Thoracic aorta (tissue), 2 donors: ENCODE measurements around the gene MORN1. TPM values are rescaled to one million over a fixed set of nuclear protein-coding genes. Genes with fewer than 3 reads are reported as not detected.
A peak's percentile ranks its signal among the peaks of the same experiment; 100 is the strongest.

Experiments
- ATAC-seq: fragments of 150-250 bp; one replicate; pipeline ENCODE4 v1.8.0; 2017; ENCODE audit warnings: low read depth; ENCODE audit not compliant: insufficient number of reproducible peaks, low FRiP score
- DNase-seq: peaks from one replicate; pipeline ENCODE4 v3.0.0-alpha.2; 2020; ENCODE audit warnings: low spot score
- H3K27ac ChIP-seq, 2 donors: fragments of 200-600 bp; sonication (generic); 1 replicate in 1 of 2; 2 replicates in 1 of 2; pipeline ENCODE4 v1.5.1; 2016; ENCODE audit warnings: mild to moderate bottlenecking in 2 of 2, moderate library complexity in 2 of 2
- H3K27me3 ChIP-seq: fragments of 200-600 bp; sonication (generic); replicated peaks from 2 replicates; pipeline ENCODE4 v1.6.0; 2016; ENCODE audit warnings: mild to moderate bottlenecking; ENCODE audit not compliant: insufficient read depth
- H3K36me3 ChIP-seq: fragments of 200-600 bp; sonication (generic); one replicate; pipeline ENCODE4 v1.5.1; 2016
- H3K4me1 ChIP-seq, 2 donors: fragments of 200-600 bp; sonication (generic); 1 replicate in 1 of 2; 2 replicates in 1 of 2; pipeline versions ENCODE4 v1.5.1 to v1.6.0; 2016; ENCODE audit warnings: low read depth in 2 of 2, mild to moderate bottlenecking in 1 of 2; ENCODE audit not compliant: control insufficient read depth in 1 of 2
- H3K4me3 ChIP-seq: fragments of 200-600 bp; sonication (generic); 2 replicates; pipeline ENCODE4 v1.5.1; 2016; ENCODE audit warnings: mild to moderate bottlenecking
- H3K9me3 ChIP-seq: fragments of 200-600 bp; sonication (generic); 2 replicates; pipeline ENCODE4 v1.5.1; 2016
- total RNA-seq, 2 donors: library from RNA; depleted of rRNA; stranded (reverse); fragments of >200 nt; gene quantifications; one replicate each; pipeline versions ENCODE4 v1.1.0 to v1.2.3, GENCODE V29; 2016
- TF ChIP-seq, protein P1 (sequence below): fragments of 200-600 bp; sonication (generic); IDR thresholded peaks from one replicate; pipeline ENCODE4 v1.5.1; 2019; ENCODE audit warnings: antibody characterized with exemption

The MORN1 gene
- total RNA-seq, 2 donors from 2014 or later = 7.1 to 13.8 TPM

DNA sequence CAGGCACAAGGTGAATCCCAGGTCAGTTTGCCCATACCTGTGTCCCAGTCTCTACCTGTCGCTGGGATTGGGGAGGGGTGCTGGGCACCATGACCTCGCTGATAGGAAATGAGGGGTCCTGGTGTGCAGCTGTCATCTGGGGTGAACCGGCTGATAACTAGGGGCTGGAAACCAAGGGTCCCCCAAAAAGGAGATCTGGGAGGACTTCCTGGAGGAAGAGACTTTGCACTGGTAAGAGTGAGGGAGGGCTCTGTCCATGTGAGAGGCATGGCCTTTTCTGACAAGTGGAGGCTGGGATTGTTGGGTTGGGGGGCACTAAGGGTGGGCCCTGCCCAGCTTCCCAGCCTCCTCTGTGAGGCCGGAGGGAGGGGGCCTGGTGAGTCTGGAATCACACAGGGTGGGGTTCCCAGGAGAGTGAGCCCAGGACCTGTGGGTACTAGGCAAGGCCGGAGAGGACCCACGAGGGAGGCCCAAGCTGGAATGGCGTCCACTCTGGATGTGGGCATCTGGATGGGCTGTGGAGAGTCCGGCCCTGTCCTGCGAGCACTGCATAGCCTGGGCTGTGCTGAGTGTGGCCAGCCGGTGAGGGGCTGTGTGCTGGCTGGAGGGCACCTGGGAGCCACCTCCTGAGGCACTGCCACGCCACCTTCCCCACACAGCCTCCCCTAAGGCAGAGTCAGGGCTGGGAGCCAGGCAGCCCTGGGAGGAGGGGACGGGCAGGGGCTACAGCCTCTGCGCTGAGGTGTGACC is 25.9 kb upstream of the MORN1 start:
- Histone ChIP-seq H3K4me1 (peaks cover 13 to 20% of the 10 kb centered on the region in 2 donors), H3K4me3 (no peak overlapping the region), H3K9me3 (peaks cover under 1% of the 10 kb centered on the region), H3K27me3 (no peaks in the 10 kb centered on the region), H3K27ac (no peak overlapping the region), H3K36me3 (no peaks in the 10 kb centered on the region)
- ATAC-seq (no peak), DNase-seq (no peak)
- TF ChIP-seq, protein P1, sequence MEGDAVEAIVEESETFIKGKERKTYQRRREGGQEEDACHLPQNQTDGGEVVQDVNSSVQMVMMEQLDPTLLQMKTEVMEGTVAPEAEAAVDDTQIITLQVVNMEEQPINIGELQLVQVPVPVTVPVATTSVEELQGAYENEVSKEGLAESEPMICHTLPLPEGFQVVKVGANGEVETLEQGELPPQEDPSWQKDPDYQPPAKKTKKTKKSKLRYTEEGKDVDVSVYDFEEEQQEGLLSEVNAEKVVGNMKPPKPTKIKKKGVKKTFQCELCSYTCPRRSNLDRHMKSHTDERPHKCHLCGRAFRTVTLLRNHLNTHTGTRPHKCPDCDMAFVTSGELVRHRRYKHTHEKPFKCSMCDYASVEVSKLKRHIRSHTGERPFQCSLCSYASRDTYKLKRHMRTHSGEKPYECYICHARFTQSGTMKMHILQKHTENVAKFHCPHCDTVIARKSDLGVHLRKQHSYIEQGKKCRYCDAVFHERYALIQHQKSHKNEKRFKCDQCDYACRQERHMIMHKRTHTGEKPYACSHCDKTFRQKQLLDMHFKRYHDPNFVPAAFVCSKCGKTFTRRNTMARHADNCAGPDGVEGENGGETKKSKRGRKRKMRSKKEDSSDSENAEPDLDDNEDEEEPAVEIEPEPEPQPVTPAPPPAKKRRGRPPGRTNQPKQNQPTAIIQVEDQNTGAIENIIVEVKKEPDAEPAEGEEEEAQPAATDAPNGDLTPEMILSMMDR = no peak

DNA sequence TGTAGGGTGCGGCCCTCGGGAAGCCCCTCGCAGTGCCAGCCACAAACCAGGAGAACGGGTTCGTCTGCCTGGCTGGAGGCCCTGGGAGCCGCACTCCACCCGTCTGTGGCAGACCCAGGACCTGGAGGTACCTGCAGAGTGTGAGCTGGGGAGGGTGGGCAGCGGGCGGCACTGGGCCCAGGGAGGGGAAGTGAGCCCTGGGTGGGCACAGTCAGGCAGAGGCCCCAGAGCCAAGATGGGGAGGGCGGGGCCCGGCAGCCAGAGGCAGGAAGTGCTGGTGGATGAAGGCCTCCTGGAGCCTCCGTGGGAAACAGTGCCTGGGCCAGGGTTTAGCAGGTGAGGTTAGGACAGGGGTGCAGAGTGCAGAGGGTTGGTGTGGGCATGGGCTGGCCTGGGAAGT is 25.0 kb upstream of the MORN1 start:
- no peak overlapping the region for H3K27ac ChIP-seq
- no peaks in the 10 kb centered on the region for H3K9me3 ChIP-seq
- no peaks in the 10 kb centered on the region for H3K27me3 ChIP-seq
- ATAC-seq = no peak
- TF ChIP-seq, protein P1 = no peak
- H3K4me3 ChIP-seq = no peak overlapping the region
- H3K36me3 ChIP-seq = no peaks in the 10 kb centered on the region
- no peak for DNase-seq
- peaks cover 13 to 27% of the 10 kb centered on the region in 2 donors for H3K4me1 ChIP-seq

DNA sequence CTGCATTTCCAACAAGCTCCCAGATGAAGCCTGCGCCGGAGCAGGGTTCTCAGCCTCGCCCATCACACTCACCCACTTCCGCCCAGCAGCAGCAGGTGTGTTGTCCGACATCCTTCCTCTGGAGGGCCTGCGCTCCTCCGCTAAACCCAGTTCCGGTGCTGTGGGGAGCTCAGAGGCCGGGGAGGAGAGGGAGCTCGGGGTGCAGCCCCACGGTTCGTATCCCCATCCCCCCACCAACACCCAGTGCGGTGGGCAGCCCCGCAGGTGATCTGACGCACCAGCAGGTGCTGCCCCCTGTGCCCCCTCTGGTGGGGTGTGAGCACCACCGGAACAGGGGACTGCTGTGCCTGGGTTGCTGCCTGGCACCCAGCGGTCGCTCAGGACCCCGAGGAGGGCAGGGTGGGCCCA is 24.5 kb upstream of the MORN1 start:
- H3K36me3 ChIP-seq = no peaks in the 10 kb centered on the region
- H3K9me3 ChIP-seq = no peaks in the 10 kb centered on the region
- peaks cover 13 to 28% of the 10 kb centered on the region in 2 donors for H3K4me1 ChIP-seq
- no peaks in the 10 kb centered on the region for H3K27me3 ChIP-seq
- ATAC-seq = no peak
- H3K27ac ChIP-seq = no peak overlapping the region
- no peak for DNase-seq
- no peak overlapping the region for H3K4me3 ChIP-seq
- TF ChIP-seq, protein P1 = no peak

DNA sequence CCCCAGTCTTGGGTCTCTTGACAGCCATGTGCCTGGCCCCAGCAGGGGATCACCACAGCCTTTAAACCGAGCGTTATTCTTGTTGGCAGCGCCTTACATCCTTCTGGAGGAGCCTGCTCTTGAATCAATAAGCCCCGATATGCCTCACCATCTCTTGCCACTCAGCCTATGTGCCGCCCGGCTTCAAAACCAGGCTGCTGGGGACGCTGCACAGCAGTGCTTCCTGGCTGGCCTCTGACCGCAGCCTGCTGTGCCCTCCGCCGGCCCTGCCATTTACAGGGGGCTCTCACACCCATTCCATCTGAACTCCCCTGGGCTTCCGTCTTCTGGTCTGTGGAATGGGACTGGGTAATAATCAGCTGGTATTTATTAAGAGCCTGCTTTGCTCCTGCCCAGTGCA is 24.0 kb upstream of the MORN1 start:
- H3K27ac ChIP-seq = no peak overlapping the region
- no peaks in the 10 kb centered on the region for H3K36me3 ChIP-seq
- peaks cover 13 to 28% of the 10 kb centered on the region in 2 donors for H3K4me1 ChIP-seq
- no peaks in the 10 kb centered on the region for H3K27me3 ChIP-seq
- DNase-seq (no peak), ATAC-seq (no peak)
- H3K9me3 ChIP-seq = no peaks in the 10 kb centered on the region
- H3K4me3 ChIP-seq = no peak overlapping the region
- TF ChIP-seq, protein P1 = no peak

DNA sequence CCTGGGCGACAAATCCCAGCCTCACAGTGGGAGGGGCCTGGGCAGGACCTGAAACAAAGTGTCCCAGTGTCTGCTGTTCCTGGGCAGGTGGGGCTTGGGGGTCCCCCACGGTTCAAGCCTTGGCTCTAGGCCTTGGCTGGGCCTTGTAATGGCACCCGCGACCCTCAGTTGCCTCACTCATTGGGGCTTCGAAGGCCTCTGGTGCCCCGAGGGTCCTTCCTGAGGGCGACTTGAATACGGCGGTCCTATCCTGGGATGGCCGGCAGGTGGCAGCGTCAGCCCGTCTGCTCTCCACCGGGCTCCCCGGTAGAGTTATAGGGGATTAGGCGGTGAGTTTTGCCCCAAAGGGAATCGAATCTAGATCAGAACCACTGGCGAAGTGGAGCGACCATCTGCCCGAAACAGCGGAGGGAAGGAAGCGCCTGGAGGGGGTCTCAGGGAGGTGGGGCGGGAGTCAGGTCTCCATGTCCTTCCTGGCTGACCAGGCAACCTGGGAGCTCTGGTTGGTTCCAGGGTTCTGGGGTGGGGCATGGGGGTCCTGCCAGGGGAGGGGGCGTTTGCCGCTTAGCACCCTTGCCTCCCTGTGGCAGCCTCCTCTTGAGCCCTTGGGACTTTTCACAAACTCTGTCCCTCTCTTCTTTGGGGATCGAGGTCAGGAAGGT is 23.1 kb upstream of the MORN1 start:
- no peaks in the 10 kb centered on the region for H3K36me3 ChIP-seq
- H3K27ac ChIP-seq = no peak overlapping the region
- TF ChIP-seq, protein P1 = peak; percentile 92
- ATAC-seq (no peak), DNase-seq (no peak)
- no peaks in the 10 kb centered on the region for H3K27me3 ChIP-seq
- peaks cover 13 to 28% of the 10 kb centered on the region in 2 donors for H3K4me1 ChIP-seq
- H3K4me3 ChIP-seq = peak overlapping the region; percentile 37
- H3K9me3 ChIP-seq = no peaks in the 10 kb centered on the region
